ENCODE measurements around the gene CDH4. TPM values are rescaled to one million over a fixed set of nuclear protein-coding genes. Genes with fewer than 3 reads are reported as not detected.
"Not testable (repeated sequence)": the region's sequence is repeated elsewhere in the genome, so short reads cannot be mapped to it uniquely, and the experiment has no call there.

The CDH4 gene
- total and polyA plus RNA-seq, 2 of the 4 experiments (the other 2 are of a cell fraction) = 1.6 to 3.5 TPM

DNA sequence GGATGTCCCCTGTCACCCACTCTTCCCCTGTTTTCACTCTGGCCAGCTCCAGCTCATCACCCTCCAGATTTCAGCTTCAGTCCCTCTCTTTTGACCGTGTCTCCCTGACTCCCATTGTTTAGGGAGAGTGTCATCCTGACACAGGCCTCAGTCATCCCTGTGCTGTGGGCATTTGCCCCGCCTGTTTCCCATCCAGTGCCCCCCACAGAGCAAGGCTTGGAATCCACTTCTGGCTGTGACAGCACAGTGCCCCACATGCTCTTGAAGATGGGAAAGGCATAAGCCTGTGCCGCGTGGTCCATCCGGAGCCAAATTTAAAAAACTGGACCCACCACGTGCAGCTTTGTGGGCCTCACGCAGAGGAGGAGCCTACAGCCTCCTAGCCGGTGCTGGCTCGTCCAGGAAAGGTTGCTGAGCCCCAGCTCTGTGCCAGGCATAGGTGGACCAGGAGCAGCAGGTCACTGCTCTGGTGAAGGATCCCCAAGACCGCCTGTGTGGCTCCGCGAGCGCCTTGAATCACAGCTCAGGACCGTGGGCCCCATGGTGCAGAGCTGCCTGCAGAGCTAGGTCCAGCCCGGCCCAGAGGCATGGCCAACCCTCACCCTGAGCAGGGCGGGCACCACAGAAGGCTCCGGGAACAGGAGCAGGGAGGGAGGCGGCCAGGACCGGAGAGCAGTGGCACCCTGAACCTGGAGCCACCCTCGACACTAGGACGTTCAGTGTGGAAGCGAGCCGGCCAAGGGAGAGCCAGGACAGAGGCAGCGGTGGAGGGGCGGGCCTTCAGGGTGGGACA is 172.8 kb downstream of the CDH4 start:
- no peak overlapping the region for H3K4me2 ChIP-seq (ENCODE audit: low read depth, low read length)
- no peak overlapping the region for H3K4me3 ChIP-seq (ENCODE audit: insufficient read depth, low read depth, low read length)
- dilution Hi-C loops (cut with HindIII; ENCODE audit: low sequenced_read_pairs, unreplicated experiment) (no loop called here), in situ Hi-C loops (cut with MboI; ENCODE audit: low sequenced_read_pairs) (no loop called here), intact Hi-C loops (cut with micrococcal nuclease) (no loop called here)
- no peak overlapping the region for H3K14ac ChIP-seq (replicated peaks; ENCODE audit: low read depth, low read length)
- no peak overlapping the region for H3K4ac ChIP-seq (ENCODE audit: low read depth, low read length)
- H3K27me3 ChIP-seq (ENCODE audit: control insufficient read depth, insufficient read depth, low read length) = no peaks in the 10 kb centered on the region
- no peak overlapping the region for H2AK5ac ChIP-seq (ENCODE audit: low read depth, low read length)
- no peaks in the 10 kb centered on the region for H3K79me1 ChIP-seq (ENCODE audit: low read depth in 1 of 2, low read length in 2 of 2)
- H2BK15ac ChIP-seq (ENCODE audit: low read depth, low read length) = no peak overlapping the region
- no peaks in the 10 kb centered on the region for H3K9me1 ChIP-seq (ENCODE audit: insufficient read depth, low read length)
- H2BK120ac ChIP-seq (ENCODE audit: low read depth, low read length) = no peak overlapping the region
- H3K4me1 ChIP-seq (ENCODE audit: control insufficient read depth, insufficient read depth, low read length) = no peaks in the 10 kb centered on the region
- no peak overlapping the region for H3K56ac ChIP-seq (ENCODE audit: extremely low read depth, insufficient read depth, low read length)
- H2AK9ac ChIP-seq (replicated peaks; ENCODE audit: low read depth, low read length, poor library complexity) = no peak overlapping the region
- WGBS, 2 experiments (ENCODE audit: extremely low coverage in 2 of 2, insufficient read length in 1 of 2) = 95% methylated on average over 11 of the region's 25 CpGs; no CpG with 5 or more reads in 1 of the 2 experiments
- H2BK5ac ChIP-seq (ENCODE audit: low read depth, low read length, poor library complexity, severe bottlenecking) = no peak overlapping the region
- peaks cover 8% of the 10 kb centered on the region for H3K9me3 ChIP-seq (ENCODE audit: control insufficient read depth, insufficient read depth, low read length)
- H4K8ac ChIP-seq (ENCODE audit: low read depth in 2 of 2, low read length in 2 of 2) = no peak overlapping the region
- H3K18ac ChIP-seq (ENCODE audit: low read depth, low read length) = no peak overlapping the region
- no peaks in the 10 kb centered on the region for H4K20me1 ChIP-seq (ENCODE audit: insufficient read depth, low read length)
- H3K9ac ChIP-seq (ENCODE audit: low read depth, low read length) = no peak overlapping the region
- H3K36me3 ChIP-seq (ENCODE audit: control insufficient read depth, insufficient read depth, low read length) = no peaks in the 10 kb centered on the region
- ATAC-seq (ENCODE audit: low read depth) = no peak
- no peak overlapping the region for H4K91ac ChIP-seq (ENCODE audit: insufficient read depth, low read depth, low read length)
- no peak overlapping the region for H3K27ac ChIP-seq (ENCODE audit: insufficient read depth, low read length)
- ChIA-PET POLR2A (ENCODE audit: unreplicated experiment) (no interaction called here), CTCF (no interaction called here)
- no peak overlapping the region for H2BK20ac ChIP-seq (ENCODE audit: low read depth, low read length)
- no peak overlapping the region for H2AFZ ChIP-seq (replicated peaks; ENCODE audit: low read length, poor library complexity)
- no peak overlapping the region for H3K23ac ChIP-seq (ENCODE audit: low read depth, low read length)
- BruUV-seq (replicated peaks) = no TSS peak
- no peak for DNase-seq
- no peak overlapping the region for H4K5ac ChIP-seq (ENCODE audit: low read depth, low read length)
- TF ChIP-seq CHD1 (IDR thresholded peaks at IDR 0.05; ENCODE audit: low read depth, low read length) (no peak), BHLHE40 (IDR thresholded peaks at IDR 0.05; ENCODE audit: low read depth, low read length) (no peak), POLR2A (IDR thresholded peaks at IDR 0.05; ENCODE audit: low read depth, low read length) (no peak), RAD21 (IDR thresholded peaks at IDR 0.05; ENCODE audit: low read length) (no peak)

DNA sequence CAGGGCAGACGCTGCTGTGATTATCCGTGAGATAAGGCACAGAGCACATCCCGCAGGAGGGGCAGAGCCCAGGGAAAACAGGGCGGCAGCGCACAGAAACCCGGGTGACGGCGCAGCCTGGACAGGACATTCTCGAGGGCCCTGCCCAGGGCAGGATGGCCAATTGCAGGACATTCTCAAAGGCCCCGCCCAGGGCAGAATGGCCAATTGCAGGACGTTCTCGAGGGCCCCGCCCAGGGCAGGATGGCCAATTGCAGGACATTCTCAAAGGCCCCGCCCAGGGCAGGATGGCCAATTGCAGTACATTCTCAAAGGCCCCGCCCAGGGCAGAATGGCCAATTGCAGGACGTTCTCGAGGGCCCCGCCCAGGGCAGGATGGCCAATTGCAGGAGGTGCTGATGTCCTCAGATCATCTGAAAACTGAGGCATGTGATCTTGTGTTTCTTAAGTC is 173.5 kb downstream of the CDH4 start:
- H3K4me3 ChIP-seq (ENCODE audit: insufficient read depth, low read depth, low read length); H4K91ac ChIP-seq (ENCODE audit: insufficient read depth, low read depth, low read length); H4K5ac ChIP-seq (ENCODE audit: low read depth, low read length); intact Hi-C loops (cut with micrococcal nuclease); H3K4ac ChIP-seq (ENCODE audit: low read depth, low read length); H3K79me1 ChIP-seq (ENCODE audit: low read depth in 1 of 2, low read length in 2 of 2); H2AK5ac ChIP-seq (ENCODE audit: low read depth, low read length); H3K27ac ChIP-seq (ENCODE audit: insufficient read depth, low read length); H2AK9ac ChIP-seq (replicated peaks; ENCODE audit: low read depth, low read length, poor library complexity); CTCF ChIA-PET; DNase-seq; H3K56ac ChIP-seq (ENCODE audit: extremely low read depth, insufficient read depth, low read length); H3K18ac ChIP-seq (ENCODE audit: low read depth, low read length); H2BK15ac ChIP-seq (ENCODE audit: low read depth, low read length); BruUV-seq (replicated peaks); H4K8ac ChIP-seq (ENCODE audit: low read depth in 2 of 2, low read length in 2 of 2); dilution Hi-C loops (cut with HindIII; ENCODE audit: low sequenced_read_pairs, unreplicated experiment); H2AFZ ChIP-seq (replicated peaks; ENCODE audit: low read length, poor library complexity); in situ Hi-C loops (cut with MboI; ENCODE audit: low sequenced_read_pairs); ATAC-seq (ENCODE audit: low read depth); H3K36me3 ChIP-seq (ENCODE audit: control insufficient read depth, insufficient read depth, low read length); H2BK20ac ChIP-seq (ENCODE audit: low read depth, low read length); H3K14ac ChIP-seq (replicated peaks; ENCODE audit: low read depth, low read length); H3K4me2 ChIP-seq (ENCODE audit: low read depth, low read length); H3K9ac ChIP-seq (ENCODE audit: low read depth, low read length); H3K4me1 ChIP-seq (ENCODE audit: control insufficient read depth, insufficient read depth, low read length); POLR2A ChIA-PET (ENCODE audit: unreplicated experiment); H3K27me3 ChIP-seq (ENCODE audit: control insufficient read depth, insufficient read depth, low read length); H2BK120ac ChIP-seq (ENCODE audit: low read depth, low read length); H4K20me1 ChIP-seq (ENCODE audit: insufficient read depth, low read length); H3K23ac ChIP-seq (ENCODE audit: low read depth, low read length); H3K9me3 ChIP-seq (ENCODE audit: control insufficient read depth, insufficient read depth, low read length); H3K9me1 ChIP-seq (ENCODE audit: insufficient read depth, low read length); H2BK5ac ChIP-seq (ENCODE audit: low read depth, low read length, poor library complexity, severe bottlenecking): not testable (repeated sequence)
- WGBS, 2 experiments (ENCODE audit: extremely low coverage in 2 of 2, insufficient read length in 1 of 2) = 85% methylated on average over 8 of the region's 18 CpGs; no CpG with 5 or more reads in 1 of the 2 experiments

Data from IMR-90 (cell line).